Stomach smooth muscle (tissue), 2 donors: ENCODE results near the gene TMC8.
A peak's percentile ranks its signal among the peaks of the same experiment; 100 is the strongest.

Experiments used
- H3K27ac ChIP-seq: one replicate; pipeline ENCODE4 v1.7.0; 2013; ENCODE audit warnings: mild to moderate bottlenecking, low read length, inconsistent platforms
- H3K27me3 ChIP-seq, 2 donors: one replicate each; pipeline ENCODE4 v1.7.0; 2013; ENCODE audit warnings: low read length in 2 of 2; ENCODE audit not compliant: insufficient read depth in 2 of 2, control insufficient read depth in 1 of 2
- H3K36me3 ChIP-seq, 2 donors: one replicate each; pipeline ENCODE4 v1.7.0; 2013; ENCODE audit warnings: low read length in 2 of 2; ENCODE audit not compliant: control insufficient read depth in 2 of 2, insufficient read depth in 2 of 2
- H3K4me1 ChIP-seq: one replicate; pipeline ENCODE4 v1.7.0; 2013; ENCODE audit warnings: low read length; ENCODE audit not compliant: control insufficient read depth, insufficient read depth
- H3K4me3 ChIP-seq, 2 donors: one replicate each; pipeline ENCODE4 v1.7.0; 2013; ENCODE audit warnings: low read length in 2 of 2
- H3K9ac ChIP-seq, 2 donors: one replicate each; pipeline ENCODE4 v1.7.0; 2013; ENCODE audit warnings: low read length in 2 of 2, mild to moderate bottlenecking in 1 of 2
- H3K9me3 ChIP-seq, 2 donors: one replicate each; pipeline ENCODE4 v1.7.0; 2013; ENCODE audit warnings: low read length in 2 of 2; ENCODE audit not compliant: control insufficient read depth in 2 of 2
- donor health status: healthy.
- donor health status: Pancreatic carcinoma.

TMC8 gene

DNA sequence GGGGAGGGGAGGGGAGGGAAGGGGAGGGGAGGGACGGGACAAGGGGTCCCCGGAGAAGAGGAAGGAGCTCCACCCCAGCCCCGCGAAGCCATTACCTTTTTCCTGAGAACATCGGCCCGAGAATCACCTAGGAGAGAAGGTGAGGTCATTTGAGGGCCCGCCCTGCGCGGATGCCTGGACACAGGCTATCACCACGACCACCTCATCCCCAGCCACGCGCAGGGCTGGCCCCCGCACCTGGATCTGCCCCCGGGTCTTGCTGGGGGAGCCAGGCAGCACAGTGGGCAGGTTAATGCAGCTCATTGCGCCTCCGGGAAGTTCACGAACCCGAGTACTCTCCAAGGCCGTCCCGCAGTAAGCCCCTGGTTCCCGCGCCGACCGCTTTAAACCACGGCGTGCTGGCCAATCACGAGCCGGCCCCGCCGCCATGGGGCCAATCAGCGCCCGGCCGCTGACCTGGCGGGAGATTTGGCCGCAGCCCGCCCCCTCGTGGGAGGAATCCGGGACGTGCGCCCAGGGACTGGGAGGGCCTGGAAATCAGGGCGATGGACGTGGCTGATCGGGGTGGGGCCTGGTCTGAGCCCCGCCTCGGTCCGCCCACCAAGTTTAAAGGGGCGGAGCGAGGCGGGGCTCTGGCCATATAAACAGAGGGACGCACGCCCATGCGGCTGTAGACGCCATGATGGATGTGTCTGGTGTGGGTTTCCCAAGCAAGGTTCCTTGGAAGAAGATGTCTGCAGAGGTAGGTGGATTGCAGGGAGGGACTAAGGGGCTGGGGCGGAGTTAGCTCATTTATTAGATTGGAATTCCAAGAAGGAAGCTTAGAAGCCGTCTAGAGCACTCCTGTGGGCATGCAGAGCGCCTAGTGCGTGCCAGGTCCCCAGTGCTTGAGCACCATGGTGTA, 56.4 kb downstream of the TMC8 start, which contains the start of the genes AFMID and TK1:
Gene AFMID, plus strand, starts transcription at position 671 of the 904 bp plus-strand sequence. Its CDS starts 9 bp downstream, at position 680.
Gene TK1, minus strand, starts transcription at position 361 of the 904 bp plus-strand sequence. Its CDS starts 58 bp downstream, at position 303.
- H3K9me3 ChIP-seq: no peaks in the 10 kb centered on the region
- peaks cover 0 to 2% of the 10 kb centered on the region in 2 donors for H3K36me3 ChIP-seq
- H3K4me3 ChIP-seq: peak within 1 kb of the TSS; percentile 64 to 76
- H3K9ac ChIP-seq: no peak within 1 kb of the TSS
- peak within 1 kb of the TSS; percentile 58 for H3K27ac ChIP-seq
- no peaks in the 10 kb centered on the region for H3K27me3 ChIP-seq
- peaks cover 43% of the 10 kb centered on the region for H3K4me1 ChIP-seq
